ENCODE data around the gene HDAC10.

DNA sequence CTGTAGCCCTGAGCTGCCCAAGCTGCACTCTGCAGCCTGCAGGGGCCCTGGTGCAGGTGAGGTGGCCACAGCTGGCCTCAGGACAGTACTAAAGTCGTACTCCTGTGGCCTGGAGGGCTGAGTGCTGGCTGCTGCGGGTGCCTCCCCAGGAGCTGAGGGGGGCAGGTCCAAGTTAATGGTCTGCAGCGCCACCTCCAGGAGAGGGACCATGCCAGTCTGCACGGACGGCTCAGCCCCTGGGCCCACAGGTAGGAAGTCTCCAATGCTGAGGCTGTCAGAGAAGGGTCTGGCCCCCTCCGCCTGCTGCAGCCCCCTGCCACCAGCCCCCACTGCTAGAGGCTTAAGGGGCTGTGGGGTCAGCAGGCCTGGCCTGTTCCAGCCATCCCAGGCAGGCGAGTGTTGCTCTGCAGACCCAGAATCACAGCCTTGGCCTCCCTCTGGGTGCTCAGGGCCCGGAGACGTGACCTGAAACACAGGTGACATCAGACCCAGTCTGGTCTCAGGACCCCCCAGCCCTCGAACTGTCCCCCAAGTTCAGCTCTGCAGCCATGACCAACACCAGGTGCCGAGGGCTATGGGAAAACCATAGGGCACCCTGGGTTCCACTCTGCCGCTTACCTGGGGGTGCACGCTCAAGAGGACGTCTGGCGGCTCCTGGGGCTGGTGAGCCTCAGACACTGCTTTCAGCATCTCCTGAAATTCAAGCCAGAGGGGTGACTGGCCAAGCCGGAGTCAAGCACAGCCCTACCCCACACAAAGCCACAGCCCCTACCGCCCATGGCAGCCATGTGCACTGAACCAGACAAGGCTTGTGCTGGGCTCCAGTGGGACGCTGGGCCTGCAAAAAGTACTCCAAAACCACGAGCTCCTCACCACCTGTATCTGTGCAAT lies 29.4 kb downstream of the HDAC10 start:
- TF ChIP-seq, protein P1, sequence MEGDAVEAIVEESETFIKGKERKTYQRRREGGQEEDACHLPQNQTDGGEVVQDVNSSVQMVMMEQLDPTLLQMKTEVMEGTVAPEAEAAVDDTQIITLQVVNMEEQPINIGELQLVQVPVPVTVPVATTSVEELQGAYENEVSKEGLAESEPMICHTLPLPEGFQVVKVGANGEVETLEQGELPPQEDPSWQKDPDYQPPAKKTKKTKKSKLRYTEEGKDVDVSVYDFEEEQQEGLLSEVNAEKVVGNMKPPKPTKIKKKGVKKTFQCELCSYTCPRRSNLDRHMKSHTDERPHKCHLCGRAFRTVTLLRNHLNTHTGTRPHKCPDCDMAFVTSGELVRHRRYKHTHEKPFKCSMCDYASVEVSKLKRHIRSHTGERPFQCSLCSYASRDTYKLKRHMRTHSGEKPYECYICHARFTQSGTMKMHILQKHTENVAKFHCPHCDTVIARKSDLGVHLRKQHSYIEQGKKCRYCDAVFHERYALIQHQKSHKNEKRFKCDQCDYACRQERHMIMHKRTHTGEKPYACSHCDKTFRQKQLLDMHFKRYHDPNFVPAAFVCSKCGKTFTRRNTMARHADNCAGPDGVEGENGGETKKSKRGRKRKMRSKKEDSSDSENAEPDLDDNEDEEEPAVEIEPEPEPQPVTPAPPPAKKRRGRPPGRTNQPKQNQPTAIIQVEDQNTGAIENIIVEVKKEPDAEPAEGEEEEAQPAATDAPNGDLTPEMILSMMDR (IDR thresholded peaks at IDR 0.05), result no peak
- no peak for TF ChIP-seq POLR2A (IDR thresholded peaks at IDR 0.05)
